Measurements from ENCODE around the gene SLN. TPM values are rescaled to one million over a fixed set of nuclear protein-coding genes. Genes with fewer than 3 reads are reported as not detected.

SLN gene
- total RNA-seq, 3 donors from 2014 or later, result not detected

- Histone ChIP-seq H3K27ac (no peak overlapping the region), H3K9me3 (no peaks in the 10 kb centered on the region), H3K36me3 (no peaks in the 10 kb centered on the region), H3K4me1 (no peaks in the 10 kb centered on the region), H3K4me3 (no peak overlapping the region), H3K27me3 (no peaks in the 10 kb centered on the region)
- no peak for TF ChIP-seq POLR2AphosphoS5 (IDR thresholded peaks at IDR 0.05)
- TF ChIP-seq CTCF (IDR thresholded peaks at IDR 0.05), result no peak
- no peak for TF ChIP-seq POLR2A (IDR thresholded peaks at IDR 0.05)
- DNase-seq (ENCODE audit: low spot score in 2 of 2), result no peak
- intact Hi-C loops (cut with DNase I; ENCODE audit: low total_unique reads), result no loop called here
Measured at GRCh38 chr11:107678632-107678971, 33.3 kb downstream of the SLN start.

- no peaks in the 10 kb centered on the region for H3K9me3 ChIP-seq
- DNase-seq (ENCODE audit: low spot score in 2 of 2), result no peak
- no peaks in the 10 kb centered on the region for H3K4me1 ChIP-seq
- H3K36me3 ChIP-seq, result no peaks in the 10 kb centered on the region
- no peak for TF ChIP-seq POLR2AphosphoS5 (IDR thresholded peaks at IDR 0.05)
- TF ChIP-seq CTCF (IDR thresholded peaks at IDR 0.05), result no peak
- TF ChIP-seq POLR2A (IDR thresholded peaks at IDR 0.05), result no peak
- no peak overlapping the region for H3K27ac ChIP-seq
- intact Hi-C loops (cut with DNase I; ENCODE audit: low total_unique reads), result no loop called here
- no peaks in the 10 kb centered on the region for H3K27me3 ChIP-seq
- no peak overlapping the region for H3K4me3 ChIP-seq
Measured at GRCh38 chr11:107677924-107678631, 33.8 kb downstream of the SLN start.

- no peaks in the 10 kb centered on the region for H3K27me3 ChIP-seq
- intact Hi-C loops (cut with DNase I; ENCODE audit: low total_unique reads), result no loop called here
- TF ChIP-seq POLR2AphosphoS5 (IDR thresholded peaks at IDR 0.05) (no peak), CTCF (IDR thresholded peaks at IDR 0.05) (no peak), POLR2A (IDR thresholded peaks at IDR 0.05) (no peak)
- no peak overlapping the region for H3K27ac ChIP-seq
- no peaks in the 10 kb centered on the region for H3K9me3 ChIP-seq
- no peaks in the 10 kb centered on the region for H3K36me3 ChIP-seq
- no peak overlapping the region for H3K4me3 ChIP-seq
- H3K4me1 ChIP-seq, result no peaks in the 10 kb centered on the region
- DNase-seq (ENCODE audit: low spot score in 2 of 2), result no peak
Measured at GRCh38 chr11:107676336-107677057, 35.4 kb downstream of the SLN start.

GRCh38 chr11:107675902-107676301 is 36.0 kb downstream of the SLN start:
- no peak overlapping the region for H3K27ac ChIP-seq
- no peak for DNase-seq (ENCODE audit: low spot score in 2 of 2)
- H3K4me1 ChIP-seq, result no peaks in the 10 kb centered on the region
- no peaks in the 10 kb centered on the region for H3K9me3 ChIP-seq
- no peaks in the 10 kb centered on the region for H3K36me3 ChIP-seq
- TF ChIP-seq CTCF (IDR thresholded peaks at IDR 0.05) (no peak), POLR2AphosphoS5 (IDR thresholded peaks at IDR 0.05) (no peak), POLR2A (IDR thresholded peaks at IDR 0.05) (no peak)
- no peaks in the 10 kb centered on the region for H3K27me3 ChIP-seq
- no peak overlapping the region for H3K4me3 ChIP-seq
- intact Hi-C loops (cut with DNase I; ENCODE audit: low total_unique reads), result no loop called here

GRCh38 chr11:107669893-107670601 is 41.8 kb downstream of the SLN start:
- no peak for TF ChIP-seq POLR2A (IDR thresholded peaks at IDR 0.05)
- no peak for TF ChIP-seq POLR2AphosphoS5 (IDR thresholded peaks at IDR 0.05)
- no peak for TF ChIP-seq CTCF (IDR thresholded peaks at IDR 0.05)
- no peaks in the 10 kb centered on the region for H3K4me1 ChIP-seq
- intact Hi-C loops (cut with DNase I; ENCODE audit: low total_unique reads), result loop anchor here (1.0 kb wide), 1 partner anchor 15 kb away; no protein-coding TSS in a partner anchor
- H3K36me3 ChIP-seq, result no peaks in the 10 kb centered on the region
- no peak overlapping the region for H3K27ac ChIP-seq
- DNase-seq (ENCODE audit: low spot score in 2 of 2), result no peak
- H3K9me3 ChIP-seq, result no peaks in the 10 kb centered on the region
- no peak overlapping the region for H3K4me3 ChIP-seq
- peaks cover 0 to 3% of the 10 kb centered on the region in 2 donors for H3K27me3 ChIP-seq

Measured in breast epithelium (tissue), 4 donors.